Right renal cortex interstitium (tissue), 3 donors: Measurements from ENCODE around the gene TMSB15A. TPM values are rescaled to one million over a fixed set of nuclear protein-coding genes. Genes with fewer than 3 reads are reported as not detected.
"Not testable (repeated sequence)": the region's sequence is repeated elsewhere in the genome, so short reads cannot be mapped to it uniquely, and the experiment has no call there.

Source experiments
- DNase-seq, 3 donors: peaks; one replicate each; pipeline ENCODE4 v3.0.0-alpha.2; 2013; ENCODE audit warnings: low read depth in 3 of 3, low spot score in 2 of 3
- polyA plus RNA-seq, 3 donors: library from polyadenylated mRNA; unstranded; fragments of 120-200 nt; gene quantifications; one replicate each; pipeline ENCODE4 v1.2.1, GENCODE V29; 2013; ENCODE audit not compliant: insufficient read length in 3 of 3

The TMSB15A gene
- 10 to 100 TPM; 67.2 to 72.7 (median 72.1) TPM for polyA plus RNA-seq

DNA sequence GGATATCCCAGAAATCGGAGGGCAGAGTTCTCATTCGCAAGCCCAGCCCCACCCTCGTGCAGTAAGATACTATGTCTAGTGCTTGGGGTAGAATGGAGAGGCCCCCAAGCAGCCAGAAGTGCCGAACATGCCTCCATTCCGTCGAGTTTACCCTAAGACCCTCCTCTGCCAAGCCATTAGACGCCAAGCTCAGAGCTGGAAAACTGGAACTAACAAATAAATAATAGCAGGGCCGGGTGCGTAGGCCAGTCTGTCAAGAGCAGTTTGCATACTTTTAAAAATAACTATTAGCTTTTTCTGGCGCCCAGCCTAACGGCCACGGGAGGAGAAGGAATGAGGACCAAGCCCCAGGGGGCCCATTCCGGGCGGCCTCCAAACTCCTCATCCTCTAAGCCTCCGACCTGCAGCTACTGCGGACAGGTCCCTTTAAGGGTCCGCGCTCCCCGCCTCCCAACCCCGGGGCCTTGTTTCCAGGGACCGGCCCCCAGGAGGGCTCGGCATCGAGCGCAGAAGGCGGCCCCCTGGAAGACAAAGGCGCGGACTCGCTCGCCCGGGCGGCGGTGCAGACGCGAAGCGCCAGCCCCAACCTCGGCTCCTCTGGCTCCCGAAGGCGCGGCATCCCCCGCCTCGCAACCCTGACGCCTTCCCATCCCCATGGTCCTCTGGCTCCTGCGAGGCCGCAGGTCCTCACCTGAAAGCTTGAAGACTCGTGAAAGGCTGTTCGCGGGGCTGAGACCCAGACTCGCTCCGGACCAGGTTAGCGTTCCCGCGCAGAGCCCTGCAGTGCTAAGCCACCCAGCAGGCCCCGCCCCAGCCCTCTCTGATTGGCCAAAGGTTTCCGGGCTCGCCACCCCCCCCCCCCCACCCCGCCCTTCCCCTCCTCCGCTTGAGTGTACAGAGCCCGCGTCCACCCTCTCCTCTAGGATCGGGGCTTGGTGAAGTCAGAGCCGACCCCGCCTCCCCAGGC is at the start of gene TMSB15A:
Gene TMSB15A (minus strand): TSS at position 765 of the 967 bp plus-strand sequence.
- DNase-seq: peak in 2 of 3 donors; percentile 20 to 56

- DNase-seq: no peak
These were observed 44.0 kb upstream of the TMSB15A start for GRCh38 chrX:102560423-102561068.

DNA sequence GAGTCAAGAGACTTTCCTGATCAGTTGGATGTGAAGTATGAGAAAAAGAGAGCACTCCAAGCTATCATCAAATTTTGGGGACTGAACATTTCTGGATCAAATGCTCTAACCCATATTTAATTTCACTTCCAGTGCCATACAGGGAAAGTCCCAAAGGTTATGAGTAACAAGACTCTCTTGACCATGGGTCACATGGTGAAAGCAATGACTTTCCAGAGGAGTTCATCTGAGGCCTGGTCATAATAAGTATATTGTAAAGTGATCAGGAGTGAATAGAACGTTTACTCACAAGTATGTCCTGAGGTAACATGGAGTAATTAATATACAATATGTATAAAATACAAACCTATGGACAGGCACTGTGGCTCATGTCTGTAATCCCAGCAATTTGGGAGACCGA is 42.1 kb upstream of the TMSB15A start:
- DNase-seq: no peak

DNA sequence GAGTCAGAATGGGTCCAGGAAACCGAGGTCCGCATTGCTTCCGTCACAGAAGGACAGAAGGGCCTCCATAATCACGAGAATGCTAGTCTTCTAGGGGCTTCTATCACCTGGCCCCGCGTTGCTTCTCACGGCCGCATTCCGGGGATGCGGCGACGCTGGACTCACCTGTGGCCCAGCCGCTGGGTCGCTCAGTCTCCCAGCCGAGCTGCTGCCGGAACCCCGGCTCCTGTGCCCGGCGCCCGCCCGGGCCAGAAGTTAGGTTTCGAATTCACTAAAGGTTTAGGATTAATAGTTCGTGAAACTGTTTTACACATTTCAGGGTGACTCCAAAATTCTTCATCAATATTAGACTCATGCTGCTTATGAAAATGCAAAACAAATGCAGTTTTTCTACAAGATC is 31.7 kb upstream of the TMSB15A start:
- DNase-seq: no peak

DNA sequence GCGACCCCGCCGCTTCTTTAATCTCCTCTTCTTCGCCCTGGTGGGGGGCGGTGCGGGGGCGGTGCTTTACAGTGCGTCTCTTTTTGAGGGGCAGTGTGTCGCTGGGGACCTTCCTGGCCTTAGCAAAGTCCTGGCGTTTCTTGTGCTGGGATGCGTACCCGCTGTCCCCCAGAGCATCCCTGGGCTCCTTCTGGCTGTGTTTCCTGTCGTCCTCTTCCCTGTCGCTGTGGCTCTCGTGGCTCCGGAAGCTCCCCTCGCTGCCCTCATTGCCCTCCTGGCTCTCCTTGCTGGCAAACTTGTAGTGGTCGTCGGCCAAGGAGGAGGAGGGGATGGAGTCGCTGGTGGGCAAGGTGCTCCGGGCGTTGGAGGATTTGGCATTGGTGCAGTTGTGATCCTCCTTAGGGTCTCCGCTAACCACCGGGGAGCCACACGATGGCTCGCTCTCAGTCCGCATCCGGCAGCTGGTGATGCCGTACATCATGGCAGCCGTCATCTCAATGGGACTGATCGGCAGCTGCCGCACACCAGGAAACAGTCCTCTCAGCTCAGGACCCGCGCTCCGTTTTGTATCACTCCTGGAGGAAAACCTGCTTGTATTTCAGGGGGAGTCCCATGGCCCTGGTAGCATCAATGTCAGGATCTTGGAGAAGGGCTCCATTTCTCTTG is 30.4 kb upstream of the TMSB15A start:
- no peak for DNase-seq

GRCh38 chrX:102546175-102546574 is 29.6 kb upstream of the TMSB15A start:
- not testable (repeated sequence) for DNase-seq

GRCh38 chrX:102535958-102536357 is 19.4 kb upstream of the TMSB15A start:
- DNase-seq: no peak

GRCh38 chrX:102517326-102517725 is 787 bp upstream of the TMSB15A start:
- peak in 2 of 3 donors; percentile 1 to 4 for DNase-seq

GRCh38 chrX:102514536-102514935 is 2.0 kb downstream of the TMSB15A start:
- no peak for DNase-seq

DNA sequence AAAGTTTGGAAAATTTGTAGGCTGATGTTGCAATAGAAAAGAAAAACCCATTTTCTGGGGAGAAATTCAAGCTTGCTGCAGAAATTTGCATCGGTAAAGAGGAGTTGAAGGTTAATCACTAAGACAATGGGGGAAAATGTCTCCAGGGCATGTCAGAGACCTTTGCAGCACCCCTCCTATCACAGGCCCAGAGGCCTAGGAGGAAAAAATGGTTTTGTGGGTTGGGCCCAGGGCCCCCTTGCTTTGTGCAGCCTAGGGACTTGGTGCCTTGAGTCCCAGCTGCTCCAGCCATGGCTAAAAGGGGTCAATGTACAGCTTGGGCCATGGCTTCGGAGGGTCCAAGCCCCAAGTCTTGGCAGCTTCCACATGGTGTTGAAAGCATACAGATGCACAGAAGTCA is 17.8 kb downstream of the TMSB15A start:
- DNase-seq: no peak

- no peak for DNase-seq
These were observed 24.8 kb downstream of the TMSB15A start for GRCh38 chrX:102491766-102492165.

DNA sequence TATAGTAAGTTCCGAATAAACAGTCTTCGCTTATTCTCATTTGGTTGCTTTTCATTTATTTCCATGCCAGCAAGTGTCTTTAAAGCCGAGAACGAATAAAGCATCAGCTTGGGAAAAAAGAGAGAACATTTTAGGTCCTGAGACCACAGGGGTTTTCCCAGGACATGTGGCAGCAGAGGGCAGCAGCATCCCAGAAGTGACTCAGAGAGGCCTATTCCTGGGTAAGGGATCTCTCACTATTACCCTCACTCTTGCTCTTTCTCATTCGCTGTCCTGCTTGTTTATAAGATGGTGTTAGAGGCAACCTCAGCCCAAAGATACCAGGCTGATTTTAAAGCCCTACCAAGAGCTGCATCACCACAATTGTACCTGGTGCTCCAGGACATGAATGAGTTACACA is 37.8 kb downstream of the TMSB15A start:
- DNase-seq: not testable (repeated sequence)

- not testable (repeated sequence) for DNase-seq
These were observed 44.7 kb downstream of the TMSB15A start, which contains the start of gene TCP11X2 for GRCh38 chrX:102471762-102472220. Gene TCP11X2, minus strand, starts transcription at chrX:102471812.

DNA sequence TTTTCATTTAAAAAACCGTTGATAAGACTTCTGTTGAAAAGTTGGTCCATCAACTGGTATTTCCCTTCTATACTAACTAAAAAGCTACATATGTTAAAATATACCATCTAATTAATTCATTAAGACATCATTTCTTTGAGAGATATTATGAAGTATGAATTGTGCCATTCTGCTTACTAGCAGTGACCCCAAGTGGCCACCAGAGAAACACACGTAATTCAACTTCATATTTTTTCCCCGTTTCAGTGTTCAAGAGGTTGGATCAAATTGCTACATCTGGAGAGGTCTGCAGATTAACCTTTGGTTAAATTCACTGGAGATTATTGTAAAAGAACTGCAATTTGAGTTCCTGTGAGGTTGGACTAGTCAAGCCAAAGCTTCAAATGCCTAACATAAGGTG is 46.3 kb downstream of the TMSB15A start:
- DNase-seq: not testable (repeated sequence)

Other genes starting within 250 kb of the TMSB15A start
- gene NXF2B, start 76.7 kb downstream of the TMSB15A start, polyA plus RNA-seq: 1 to 10 TPM in 1 of 3 donors, under 1 TPM in 2; 0.69 to 1.5 (median 0.79) TPM
- 1 to 10 TPM in 2 of 3 donors, under 1 TPM in 1; 0.68 to 2.2 (median 1.2) TPM for gene TCP11X2, start 44.9 kb downstream of the TMSB15A start, polyA plus RNA-seq
- gene ARMCX5, start 82.8 kb upstream of the TMSB15A start, polyA plus RNA-seq: 10 to 100 TPM; 16.2 to 17.2 (median 16.7) TPM
- gene GPRASP1, start 134.7 kb upstream of the TMSB15A start, polyA plus RNA-seq: 10 to 100 TPM in 2 of 3 donors, 1 to 10 TPM in 1; 8.8 to 15.4 (median 11.9) TPM
- gene GPRASP2, start 195.7 kb upstream of the TMSB15A start, polyA plus RNA-seq: 10 to 100 TPM; 38.5 to 44.3 (median 38.6) TPM
- 10 to 100 TPM; 16.9 to 19.8 (median 18.9) TPM for gene GPRASP3, start 204.0 kb upstream of the TMSB15A start, polyA plus RNA-seq